GM23338 (cell line): ENCODE measurements around the gene BRK1. TPM values are rescaled to one million over a fixed set of nuclear protein-coding genes. Genes with fewer than 3 reads are reported as not detected.
A peak's percentile ranks its signal among the peaks of the same experiment; 100 is the strongest.

Source experiments
- ATAC-seq: fragments of 200-7000 bp; cut with Tn5 transposase; 3 replicates; pipeline ENCODE4 v1.9.1; 2020
- DNase-seq: peaks from one replicate; pipeline ENCODE4 v3.0.0-alpha.2; 2015; ENCODE audit warnings: low spot score
- H2AFZ ChIP-seq: fragments of 200-600 bp; sonication (generic); 2 replicates; pipeline ENCODE4 v1.8.0; 2016; ENCODE audit warnings: antibody characterized with exemption, mild to moderate bottlenecking, moderate library complexity
- H3F3A ChIP-seq: fragments of 200-600 bp; sonication (generic); replicated peaks from 2 replicates; pipeline ENCODE4 v1.8.0; 2017; ENCODE audit warnings: antibody characterized with exemption, mixed run types, low read depth
- H3K27ac ChIP-seq: fragments of 200-600 bp; sonication (generic); 2 replicates; pipeline ENCODE4 v1.6.1; 2016; ENCODE audit warnings: low read depth
- H3K27me3 ChIP-seq: fragments of 200-600 bp; sonication (generic); 2 replicates; pipeline ENCODE4 v1.8.0; 2016; ENCODE audit warnings: mild to moderate bottlenecking, mixed run types, moderate library complexity; ENCODE audit not compliant: insufficient read depth
- H3K36me3 ChIP-seq: fragments of 200-600 bp; sonication (generic); 2 replicates; pipeline ENCODE4 v1.8.0; 2016; ENCODE audit warnings: mild to moderate bottlenecking; ENCODE audit not compliant: insufficient read depth
- H3K4me1 ChIP-seq: fragments of 200-600 bp; sonication (generic); 2 replicates; pipeline ENCODE4 v1.8.0; 2016; ENCODE audit warnings: mild to moderate bottlenecking, moderate library complexity; ENCODE audit not compliant: insufficient read depth
- H3K4me2 ChIP-seq: fragments of 200-600 bp; sonication (generic); 2 replicates; pipeline ENCODE4 v1.7.1; 2017; ENCODE audit warnings: mixed run types
- H3K4me3 ChIP-seq: fragments of 200-600 bp; sonication (generic); 2 replicates; pipeline ENCODE4 v1.6.1; 2016; ENCODE audit warnings: mixed run types
- H3K79me2 ChIP-seq: fragments of 200-600 bp; sonication (generic); replicated peaks from 2 replicates; pipeline ENCODE4 v1.8.0; 2017; ENCODE audit warnings: mild to moderate bottlenecking; ENCODE audit not compliant: insufficient read depth
- H3K9me2 ChIP-seq: fragments of 200-600 bp; sonication (generic); 2 replicates; pipeline ENCODE4 v1.8.0; 2017; ENCODE audit not compliant: insufficient read depth
- H4K20me1 ChIP-seq: fragments of 200-600 bp; sonication (generic); replicated peaks from 2 replicates; pipeline ENCODE4 v1.8.0; 2017; ENCODE audit warnings: mild to moderate bottlenecking; ENCODE audit not compliant: insufficient read depth
- H3K27ac Mint-ChIP-seq: 2 replicates; pipeline ENCODE4 v1.8.0; 2020; ENCODE audit warnings: inconsistent platforms, mild to moderate bottlenecking, moderate library complexity, mixed read lengths
- H3K27me3 Mint-ChIP-seq: 3 replicates; pipeline ENCODE4 v1.8.0; 2022; ENCODE audit warnings: low read depth, mild to moderate bottlenecking, moderate library complexity, mixed read lengths, inconsistent platforms; ENCODE audit not compliant: insufficient read depth, poor library complexity
- H3K36me3 Mint-ChIP-seq: 3 replicates; pipeline ENCODE4 v1.8.0; 2021; ENCODE audit warnings: low read depth, mild to moderate bottlenecking, inconsistent platforms, moderate library complexity, mixed read lengths
- H3K4me1 Mint-ChIP-seq: 3 replicates; pipeline ENCODE4 v1.8.0; 2020; ENCODE audit warnings: mild to moderate bottlenecking, inconsistent platforms, mixed read lengths
- H3K4me3 Mint-ChIP-seq: 3 replicates; pipeline ENCODE4 v1.8.0; 2021; ENCODE audit warnings: moderate library complexity, mild to moderate bottlenecking, inconsistent platforms, mixed read lengths
- H3K9me3 Mint-ChIP-seq: 3 replicates; pipeline ENCODE4 v1.8.0; 2020; ENCODE audit warnings: moderate library complexity, mild to moderate bottlenecking, inconsistent platforms, mixed read lengths
- CREB1 ChIP-seq: fragments of 250-450 bp; sonication (Bioruptor Pico); IDR thresholded peaks from 2 replicates; pipeline ENCODE4 v1.5.0; 2020; ENCODE audit warnings: low read depth, mild to moderate bottlenecking, moderate library complexity
- ETS1 ChIP-seq: IDR thresholded peaks from 2 replicates; pipeline ENCODE4 v1.6.1; 2016; ENCODE audit warnings: antibody characterized with exemption
- EZH2 ChIP-seq: fragments of 200-600 bp; sonication (generic); IDR thresholded peaks from one replicate; pipeline ENCODE4 v1.8.0; 2017; ENCODE audit warnings: antibody characterized with exemption, mild to moderate bottlenecking, low read depth; ENCODE audit not compliant: unreplicated experiment
- EZH2phosphoT487 ChIP-seq: fragments of 200-600 bp; sonication (generic); IDR thresholded peaks from one replicate; pipeline ENCODE4 v1.8.1; 2018; ENCODE audit warnings: antibody characterized with exemption; ENCODE audit not compliant: unreplicated experiment
- JUNB ChIP-seq: IDR thresholded peaks from one replicate; pipeline ENCODE4 v1.6.1; 2016; ENCODE audit warnings: antibody characterized with exemption; ENCODE audit not compliant: unreplicated experiment
- NANOG ChIP-seq: IDR thresholded peaks from 2 replicates; pipeline ENCODE4 v1.6.1; 2016; ENCODE audit warnings: antibody characterized with exemption, borderline replicate concordance
- POLR2AphosphoS5 ChIP-seq: IDR thresholded peaks from 2 replicates; pipeline ENCODE4 v1.6.1; 2016; ENCODE audit warnings: antibody characterized with exemption, low read depth
- STAT1 ChIP-seq: IDR thresholded peaks from one replicate; pipeline ENCODE4 v1.6.1; 2016; ENCODE audit warnings: antibody characterized with exemption; ENCODE audit not compliant: unreplicated experiment
- ZNF114 ChIP-seq: fragments of 250-450 bp; sonication (Bioruptor Pico); IDR thresholded peaks from 2 replicates; pipeline ENCODE4 v1.5.0; 2020; ENCODE audit warnings: mild to moderate bottlenecking, moderate library complexity
- ZNF331 ChIP-seq: fragments of 250-450 bp; sonication (Bioruptor Pico); IDR thresholded peaks from 2 replicates; pipeline ENCODE4 v1.5.0; 2020; ENCODE audit warnings: low read depth, mild to moderate bottlenecking, moderate library complexity
- ZNF462 ChIP-seq: fragments of 250-450 bp; sonication (Bioruptor Pico); IDR thresholded peaks from 2 replicates; pipeline ENCODE4 v1.5.0; 2020; ENCODE audit warnings: mild to moderate bottlenecking, moderate library complexity
- polyA plus RNA-seq: library from polyadenylated mRNA; unstranded; fragments of >200 nt; fragmentation: Nextera tagmentation; extraction: Ambion mirVana; gene quantifications from 2 replicates; pipeline ENCODE4 v1.2.1, GENCODE V29; 2016
- total RNA-seq: library from RNA; depleted of rRNA; stranded (reverse); fragments of >200 nt; shearing (Covaris generic); gene quantifications from 2 replicates; pipeline ENCODE4 v1.2.3, GENCODE V29; 2014
- TF ChIP-seq, protein P1 (sequence below), 2 experiments: fragments of 200-600 bp in 1 of 2; sonication (generic) in 1 of 2; conservative IDR thresholded peaks; 2 replicates each; pipeline versions ENCODE4 v1.5.1 to v1.6.1; 2016 to 2017; ENCODE audit warnings: antibody characterized with exemption in 2 of 2, low read depth in 2 of 2, mild to moderate bottlenecking in 2 of 2, moderate library complexity in 1 of 2
- TF ChIP-seq, protein P2 (sequence below): IDR thresholded peaks from one replicate; pipeline ENCODE4 v1.6.1; 2018; ENCODE audit warnings: antibody characterized with exemption; ENCODE audit not compliant: unreplicated experiment

The BRK1 gene
- total and polyA plus RNA-seq, 2 experiments from 2014 or later, result 130 to 165 TPM

DNA sequence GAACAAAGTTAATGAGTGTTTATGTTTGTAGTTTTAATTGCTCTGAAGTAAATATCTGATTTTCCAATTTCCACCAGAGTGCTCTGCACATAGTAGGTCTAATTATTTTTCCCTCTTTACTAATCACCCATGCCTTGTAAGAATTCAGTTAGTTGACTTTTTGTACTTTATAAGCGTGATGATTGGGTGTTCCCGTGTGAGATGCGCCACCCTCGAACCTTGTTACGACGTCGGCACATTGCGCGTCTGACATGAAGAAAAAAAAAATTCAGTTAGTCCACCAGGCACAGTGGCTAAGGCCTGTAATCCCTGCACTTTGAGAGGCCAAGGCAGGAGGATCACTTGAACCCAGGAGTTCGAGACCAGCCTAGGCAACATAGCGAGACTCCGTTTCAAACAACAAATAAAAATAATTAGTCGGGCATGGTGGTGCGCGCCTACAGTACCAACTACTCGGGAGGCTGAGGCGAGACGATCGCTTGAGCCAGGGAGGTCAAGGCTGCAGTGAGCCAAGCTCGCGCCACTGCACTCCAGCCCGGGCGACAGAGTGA, 25.6 kb downstream of the BRK1 start:
- Mint-ChIP-seq H3K27me3 (peaks cover 14% of the 10 kb centered on the region), H3K27ac (no peak overlapping the region), H3K4me3 (peak overlapping the region; percentile 84), H3K4me1 (peaks cover 11% of the 10 kb centered on the region), H3K9me3 (0 out of 3 replicates have a peak, but pooled peaks cover under 1% of the 10 kb centered on the region), H3K36me3 (peaks cover 20% of the 10 kb centered on the region)
- H3K4me1 ChIP-seq, result peaks cover 8% of the 10 kb centered on the region; the same call in 1 of the 2 replicates
- H3K9me2 ChIP-seq, result no peaks in the 10 kb centered on the region
- no peaks in the 10 kb centered on the region for H3F3A ChIP-seq
- no peak for TF ChIP-seq EZH2phosphoT487
- no peak for TF ChIP-seq CREB1
- TF ChIP-seq POLR2AphosphoS5, result no peak
- TF ChIP-seq NANOG, result no peak
- TF ChIP-seq EZH2, result no peak
- TF ChIP-seq ZNF114 (CRISPR knock-in tag), result no peak
- TF ChIP-seq, protein P1, sequence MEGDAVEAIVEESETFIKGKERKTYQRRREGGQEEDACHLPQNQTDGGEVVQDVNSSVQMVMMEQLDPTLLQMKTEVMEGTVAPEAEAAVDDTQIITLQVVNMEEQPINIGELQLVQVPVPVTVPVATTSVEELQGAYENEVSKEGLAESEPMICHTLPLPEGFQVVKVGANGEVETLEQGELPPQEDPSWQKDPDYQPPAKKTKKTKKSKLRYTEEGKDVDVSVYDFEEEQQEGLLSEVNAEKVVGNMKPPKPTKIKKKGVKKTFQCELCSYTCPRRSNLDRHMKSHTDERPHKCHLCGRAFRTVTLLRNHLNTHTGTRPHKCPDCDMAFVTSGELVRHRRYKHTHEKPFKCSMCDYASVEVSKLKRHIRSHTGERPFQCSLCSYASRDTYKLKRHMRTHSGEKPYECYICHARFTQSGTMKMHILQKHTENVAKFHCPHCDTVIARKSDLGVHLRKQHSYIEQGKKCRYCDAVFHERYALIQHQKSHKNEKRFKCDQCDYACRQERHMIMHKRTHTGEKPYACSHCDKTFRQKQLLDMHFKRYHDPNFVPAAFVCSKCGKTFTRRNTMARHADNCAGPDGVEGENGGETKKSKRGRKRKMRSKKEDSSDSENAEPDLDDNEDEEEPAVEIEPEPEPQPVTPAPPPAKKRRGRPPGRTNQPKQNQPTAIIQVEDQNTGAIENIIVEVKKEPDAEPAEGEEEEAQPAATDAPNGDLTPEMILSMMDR (conservative IDR thresholded peaks at IDR 0.05; ENCODE audit: low read depth in 2 of 2), result no peak
- TF ChIP-seq ZNF331 (CRISPR knock-in tag), result no peak
- TF ChIP-seq, protein P2, sequence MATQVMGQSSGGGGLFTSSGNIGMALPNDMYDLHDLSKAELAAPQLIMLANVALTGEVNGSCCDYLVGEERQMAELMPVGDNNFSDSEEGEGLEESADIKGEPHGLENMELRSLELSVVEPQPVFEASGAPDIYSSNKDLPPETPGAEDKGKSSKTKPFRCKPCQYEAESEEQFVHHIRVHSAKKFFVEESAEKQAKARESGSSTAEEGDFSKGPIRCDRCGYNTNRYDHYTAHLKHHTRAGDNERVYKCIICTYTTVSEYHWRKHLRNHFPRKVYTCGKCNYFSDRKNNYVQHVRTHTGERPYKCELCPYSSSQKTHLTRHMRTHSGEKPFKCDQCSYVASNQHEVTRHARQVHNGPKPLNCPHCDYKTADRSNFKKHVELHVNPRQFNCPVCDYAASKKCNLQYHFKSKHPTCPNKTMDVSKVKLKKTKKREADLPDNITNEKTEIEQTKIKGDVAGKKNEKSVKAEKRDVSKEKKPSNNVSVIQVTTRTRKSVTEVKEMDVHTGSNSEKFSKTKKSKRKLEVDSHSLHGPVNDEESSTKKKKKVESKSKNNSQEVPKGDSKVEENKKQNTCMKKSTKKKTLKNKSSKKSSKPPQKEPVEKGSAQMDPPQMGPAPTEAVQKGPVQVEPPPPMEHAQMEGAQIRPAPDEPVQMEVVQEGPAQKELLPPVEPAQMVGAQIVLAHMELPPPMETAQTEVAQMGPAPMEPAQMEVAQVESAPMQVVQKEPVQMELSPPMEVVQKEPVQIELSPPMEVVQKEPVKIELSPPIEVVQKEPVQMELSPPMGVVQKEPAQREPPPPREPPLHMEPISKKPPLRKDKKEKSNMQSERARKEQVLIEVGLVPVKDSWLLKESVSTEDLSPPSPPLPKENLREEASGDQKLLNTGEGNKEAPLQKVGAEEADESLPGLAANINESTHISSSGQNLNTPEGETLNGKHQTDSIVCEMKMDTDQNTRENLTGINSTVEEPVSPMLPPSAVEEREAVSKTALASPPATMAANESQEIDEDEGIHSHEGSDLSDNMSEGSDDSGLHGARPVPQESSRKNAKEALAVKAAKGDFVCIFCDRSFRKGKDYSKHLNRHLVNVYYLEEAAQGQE, result no peak
- TF ChIP-seq ZNF462 (CRISPR knock-in tag), result no peak
- TF ChIP-seq STAT1, result no peak
- no peak for TF ChIP-seq ETS1
- TF ChIP-seq JUNB, result no peak
- peak overlapping the region; percentile 84; the same call in 1 of the 2 replicates for H3K4me2 ChIP-seq
- peaks cover 14% of the 10 kb centered on the region for H4K20me1 ChIP-seq
- no peaks in the 10 kb centered on the region for H3K27me3 ChIP-seq
- ATAC-seq (peak; percentile 12), DNase-seq (no peak)
- peaks cover 41% of the 10 kb centered on the region for H3K79me2 ChIP-seq
- peak overlapping the region; percentile 92 for H2AFZ ChIP-seq
- peak overlapping the region; percentile 73 for H3K4me3 ChIP-seq
- no peak overlapping the region for H3K27ac ChIP-seq
- H3K36me3 ChIP-seq, result no peaks in the 10 kb centered on the region
